SK-N-SH (cell line): ENCODE measurements around the gene CYP26C1. TPM values are rescaled to one million over a fixed set of nuclear protein-coding genes. Genes with fewer than 3 reads are reported as not detected.

Source experiments
- polyA plus RNA-seq, 3 experiments: library from polyadenylated mRNA; depleted of rRNA; stranded (reverse); fragments of >200 nt; gene quantifications; 2 replicates each; pipeline ENCODE4 v1.2.3, GENCODE V29; 2012

CYP26C1 gene
- polyA plus RNA-seq, 1 of the 3 experiments (the other 2 are of a cell fraction), result not detected

Other genes starting within 250 kb of the CYP26C1 start
- gene EXOC6, start 212.3 kb upstream of the CYP26C1 start, polyA plus RNA-seq (2012; rRNA removed), result 2.3 and 2.4 TPM in 2 replicates
- gene CYP26A1, start 13.1 kb downstream of the CYP26C1 start, polyA plus RNA-seq (2012; rRNA removed), result not detected in 2 replicates